SW 1271 (cell line): ENCODE data around the gene UGT2B15.
"Not testable (repeated sequence)": the region's sequence is repeated elsewhere in the genome, so short reads cannot be mapped to it uniquely, and the experiment has no call there.

ENCODE experiments used
- DNase-seq, 2 experiments: peaks; one replicate each; lab custom pipeline; 2025; lab: John Stamatoyannopoulos, UW

Gene UGT2B15

DNA sequence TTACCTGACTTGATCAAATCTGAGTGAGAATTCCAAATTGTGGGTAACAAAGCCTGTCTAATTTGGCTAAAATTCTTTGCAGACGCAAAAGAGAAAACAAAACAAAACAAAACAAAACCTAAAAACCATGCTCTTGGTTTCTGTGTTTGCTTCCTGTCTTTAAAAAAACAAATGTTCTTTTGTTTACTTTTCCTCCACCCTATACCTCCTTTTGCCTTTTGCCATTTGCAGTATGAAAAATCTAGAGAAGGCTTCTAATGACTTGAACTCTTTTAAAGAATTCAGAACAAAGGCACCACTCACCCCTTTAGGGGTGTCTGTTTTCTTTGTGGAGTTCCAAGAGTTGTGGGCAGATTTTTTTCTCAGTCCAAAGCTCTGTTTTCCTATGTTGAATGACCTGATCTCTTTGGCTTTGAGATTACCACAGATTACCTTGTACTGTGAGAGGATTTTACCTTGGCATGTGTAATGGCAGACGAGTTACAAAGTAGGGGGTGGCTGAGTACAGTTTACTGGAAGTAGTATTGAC is 13.9 kb downstream of the UGT2B15 start:
- not testable (repeated sequence) for DNase-seq

DNA sequence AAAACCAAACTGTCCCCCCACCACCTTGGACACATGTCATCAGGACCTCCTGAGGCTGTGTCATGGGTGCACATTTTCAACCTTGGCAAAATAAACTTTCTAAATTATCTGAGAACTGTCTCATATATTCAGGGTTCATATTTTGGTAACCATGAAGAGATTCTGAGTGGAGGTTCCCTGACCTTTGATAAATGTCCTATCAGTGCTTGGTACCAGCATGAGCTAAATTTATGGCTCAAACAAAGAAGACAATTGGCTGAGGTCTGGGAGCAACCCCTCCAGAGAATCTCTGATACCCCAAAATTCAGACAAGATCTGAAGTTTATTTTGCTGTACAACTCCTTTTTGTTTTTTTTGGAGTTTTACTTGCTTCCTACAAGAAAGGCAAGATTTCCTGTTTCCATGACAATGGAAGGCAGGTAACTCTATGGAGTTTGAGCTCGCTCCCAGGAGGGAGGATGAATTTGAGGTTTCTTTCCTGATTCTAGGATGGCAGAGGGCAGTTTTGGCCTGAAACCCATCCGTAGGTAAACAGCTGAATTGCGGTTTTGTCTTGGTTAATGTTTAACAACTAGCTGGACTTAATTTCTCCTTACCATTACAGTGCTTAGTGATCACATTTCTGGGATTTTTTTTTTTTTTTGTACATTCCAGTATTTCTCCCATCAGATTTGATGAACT is 14.5 kb downstream of the UGT2B15 start:
- no peak for DNase-seq

DNA sequence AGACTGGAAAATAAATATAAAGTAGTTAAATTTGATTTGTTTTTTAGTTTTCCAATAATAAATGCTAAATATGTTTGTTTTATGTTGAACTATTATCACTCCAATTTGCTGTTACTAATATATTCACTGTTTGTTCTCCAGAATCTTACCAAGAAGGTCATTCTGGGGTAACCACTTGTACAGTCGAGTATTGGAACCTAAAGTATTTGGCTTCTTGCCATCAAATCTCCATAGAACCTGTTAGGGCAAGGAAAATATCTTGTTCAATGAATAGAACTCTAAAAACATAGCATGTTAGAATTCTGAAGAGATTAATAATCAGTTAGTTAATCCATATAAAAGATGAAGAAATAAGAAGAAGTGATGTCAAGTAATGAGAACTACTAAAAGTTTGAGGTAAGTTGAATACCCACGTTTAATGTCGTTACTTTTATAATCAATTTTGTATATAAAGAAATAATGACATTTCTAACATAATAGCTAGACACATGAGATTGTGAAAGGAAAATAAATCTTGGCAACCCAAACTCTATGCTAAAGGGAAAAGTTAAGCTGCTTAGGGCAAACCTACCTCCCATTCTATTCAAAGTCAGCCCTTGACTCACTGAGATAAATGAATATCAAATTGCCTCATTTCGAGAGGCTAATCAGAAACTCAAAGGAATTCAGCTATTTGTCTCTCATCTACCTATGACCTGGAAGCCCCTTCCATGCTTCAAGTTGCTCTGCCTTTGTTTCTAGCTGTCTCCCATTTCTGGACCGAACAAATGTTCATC is 15.3 kb downstream of the UGT2B15 start:
- no peak for DNase-seq

DNA sequence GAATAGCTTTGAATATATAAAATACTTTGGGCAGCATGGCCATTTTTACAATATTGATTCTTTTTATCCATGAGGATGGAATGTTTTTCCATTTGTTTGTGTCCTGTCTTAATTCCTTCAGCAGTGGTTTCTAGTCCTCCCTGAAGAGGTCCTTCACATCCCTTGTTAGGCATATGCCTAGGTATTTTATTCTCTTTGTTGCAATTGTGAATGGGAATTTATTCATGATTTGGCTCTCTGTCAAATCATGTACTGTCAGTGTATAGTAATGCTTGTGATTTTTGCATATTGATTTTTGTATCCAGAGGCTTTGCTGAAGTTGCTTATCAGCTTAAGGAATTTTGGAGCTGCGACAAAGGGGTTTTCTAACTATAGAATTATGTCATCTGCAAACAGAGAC is 18.5 kb downstream of the UGT2B15 start:
- DNase-seq = no peak

DNA sequence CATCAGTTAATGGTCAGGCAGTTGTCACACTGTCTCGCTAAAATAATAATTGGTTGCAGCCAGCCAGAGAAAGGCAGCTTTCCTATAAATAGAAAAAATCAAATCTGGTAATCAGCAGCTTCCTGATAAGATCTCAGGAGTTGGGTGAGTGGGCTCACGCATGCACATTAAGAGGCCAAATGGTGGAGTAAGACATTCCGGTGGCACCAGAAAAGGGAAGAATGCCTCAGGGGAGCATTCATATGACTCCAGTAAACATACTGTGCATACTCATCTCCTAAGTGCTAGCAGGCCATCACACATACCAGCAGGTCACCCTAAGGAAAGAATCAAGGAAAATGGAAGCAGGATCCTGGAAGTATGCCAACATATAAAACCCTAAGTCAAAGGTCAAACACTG is 40.1 kb downstream of the UGT2B15 start:
- DNase-seq = no peak

DNA sequence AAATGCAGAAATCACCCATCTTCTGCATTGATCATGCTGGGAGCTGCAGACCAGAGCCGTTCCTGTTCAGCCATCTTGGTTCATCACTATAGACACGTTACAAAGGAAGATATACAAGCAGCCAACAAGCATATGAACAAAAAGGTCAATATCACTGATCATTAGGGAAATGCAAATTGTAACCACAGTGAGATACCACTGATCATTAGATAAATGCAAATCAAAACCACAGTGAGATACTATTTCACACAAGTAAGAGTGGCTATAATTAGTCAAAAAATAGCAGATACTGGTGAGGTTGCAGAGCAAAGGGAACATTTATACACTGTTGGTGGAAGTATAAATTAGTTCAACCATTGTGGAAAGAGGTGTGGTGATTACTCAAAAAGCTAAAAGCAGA is 47.7 kb downstream of the UGT2B15 start:
- DNase-seq = not testable (repeated sequence)

DNA sequence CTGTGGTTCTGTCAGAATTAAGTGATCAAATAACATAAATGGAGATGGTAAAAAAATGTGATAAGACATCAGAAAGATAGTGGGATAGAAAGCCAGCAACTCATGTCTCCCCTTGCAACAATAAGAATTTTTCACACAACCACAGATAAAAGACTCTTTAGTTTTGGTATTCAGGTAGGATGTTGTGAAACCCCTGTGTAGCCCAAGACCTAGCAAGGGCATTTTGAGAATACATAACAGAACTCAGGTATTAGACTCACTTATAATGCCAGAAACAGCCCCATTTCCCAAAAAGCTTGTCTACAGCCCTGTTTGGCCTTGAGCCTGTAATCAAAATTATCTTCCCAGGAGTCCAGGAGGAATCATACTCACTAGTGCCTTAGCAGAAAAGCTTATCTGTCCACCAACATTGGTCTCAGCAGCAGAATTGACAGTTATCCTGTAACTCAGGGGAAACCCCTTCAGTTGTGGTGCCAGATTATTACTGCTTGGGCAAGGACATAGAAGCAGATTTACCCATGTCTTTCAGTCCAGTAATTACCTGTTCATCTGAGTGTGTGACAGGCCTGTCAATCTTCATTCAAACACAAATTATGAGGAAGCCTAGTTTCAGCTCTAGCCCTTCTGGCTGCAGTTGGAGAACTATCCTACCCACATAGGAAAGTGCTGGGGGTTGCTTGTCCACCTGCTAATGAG is 53.3 kb downstream of the UGT2B15 start:
- DNase-seq = no peak

DNA sequence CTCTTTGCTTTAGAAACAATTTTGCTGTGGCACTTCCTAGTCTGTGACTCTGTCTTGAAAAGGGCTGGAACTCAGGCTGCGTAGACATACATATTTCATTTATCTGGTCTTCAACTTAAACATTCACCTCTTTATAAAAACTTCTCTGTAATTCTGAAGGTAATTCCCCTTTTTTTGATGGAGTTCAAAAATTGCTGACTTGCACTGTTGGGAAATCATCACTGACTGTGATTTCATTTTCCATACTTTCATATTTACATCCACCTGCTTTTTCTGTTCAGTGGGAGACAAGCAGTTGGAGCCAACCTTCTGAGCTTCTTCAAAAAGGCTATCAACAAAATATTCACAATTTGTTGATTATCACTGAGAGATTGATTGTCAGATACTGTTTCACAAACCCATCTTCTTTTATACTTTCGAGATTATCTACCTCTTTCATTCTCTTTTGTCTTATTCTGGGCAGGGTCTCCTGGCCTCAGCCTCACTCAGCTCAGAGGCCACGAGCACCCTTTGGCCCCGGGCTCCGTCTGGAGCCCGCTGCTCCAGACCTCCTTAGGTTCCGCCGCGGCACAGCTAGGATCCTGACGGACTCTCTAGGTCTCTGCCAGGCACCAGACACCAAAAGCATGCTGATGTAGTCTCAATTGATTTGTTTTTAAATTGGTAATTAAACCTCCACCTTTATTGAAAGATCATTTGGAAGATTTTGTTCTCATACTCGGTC is 54.6 kb downstream of the UGT2B15 start:
- DNase-seq = no peak

DNA sequence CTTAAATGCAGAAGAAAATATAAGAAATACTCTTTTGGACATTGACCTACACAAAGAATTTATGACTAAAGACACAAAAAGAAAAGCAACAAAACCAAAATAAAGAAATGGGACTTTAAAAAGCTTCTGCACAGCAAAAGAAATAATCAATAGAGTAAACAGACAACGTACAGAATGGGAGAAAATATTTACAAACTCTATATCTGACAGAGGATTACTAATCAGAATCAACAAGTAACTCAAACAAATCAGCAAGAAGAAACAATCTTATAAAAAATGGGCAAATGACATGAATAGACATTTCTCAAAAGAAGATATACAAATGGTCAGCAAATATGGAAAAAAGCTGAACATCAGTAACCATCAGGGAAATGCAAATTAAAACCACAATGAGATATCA is 56.7 kb downstream of the UGT2B15 start:
- DNase-seq = no peak

DNA sequence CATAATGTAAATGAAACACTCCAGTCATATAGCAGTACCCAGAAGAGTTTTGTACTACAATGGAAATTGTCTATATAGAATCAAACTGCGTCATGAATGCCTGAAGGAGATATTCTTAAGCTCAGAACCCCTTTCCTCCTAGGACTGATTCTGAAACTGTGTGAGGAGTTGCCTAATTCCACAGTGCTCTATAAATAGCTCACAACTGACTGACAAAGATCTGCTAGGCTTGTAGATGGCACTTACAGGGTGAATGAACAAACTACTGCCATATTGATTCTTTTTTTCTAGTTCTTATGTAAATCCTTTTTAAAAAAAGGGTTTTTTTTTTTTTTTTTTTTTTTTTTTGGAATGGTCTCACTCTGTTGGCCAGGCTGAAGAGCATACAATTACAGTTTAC is 64.2 kb downstream of the UGT2B15 start:
- DNase-seq = no peak

DNA sequence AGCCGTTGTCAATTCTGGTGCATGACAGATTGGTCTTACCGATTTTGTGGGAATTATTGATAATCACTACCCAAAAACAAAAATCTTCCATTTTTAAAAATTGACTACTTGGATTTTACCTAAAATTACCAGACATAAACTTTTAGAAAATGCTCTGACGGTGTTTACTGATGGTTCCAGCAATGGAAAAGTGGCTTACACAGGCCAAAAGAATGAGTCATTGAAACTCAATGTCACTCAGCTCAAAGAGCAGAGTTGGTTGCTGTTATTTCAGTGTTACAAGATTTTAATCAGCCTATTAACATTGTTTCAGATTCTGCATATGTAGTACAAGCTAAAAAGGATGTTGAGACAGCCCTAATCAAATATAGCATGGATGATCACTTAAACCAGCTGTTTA is 71.3 kb downstream of the UGT2B15 start:
- DNase-seq = no peak

DNA sequence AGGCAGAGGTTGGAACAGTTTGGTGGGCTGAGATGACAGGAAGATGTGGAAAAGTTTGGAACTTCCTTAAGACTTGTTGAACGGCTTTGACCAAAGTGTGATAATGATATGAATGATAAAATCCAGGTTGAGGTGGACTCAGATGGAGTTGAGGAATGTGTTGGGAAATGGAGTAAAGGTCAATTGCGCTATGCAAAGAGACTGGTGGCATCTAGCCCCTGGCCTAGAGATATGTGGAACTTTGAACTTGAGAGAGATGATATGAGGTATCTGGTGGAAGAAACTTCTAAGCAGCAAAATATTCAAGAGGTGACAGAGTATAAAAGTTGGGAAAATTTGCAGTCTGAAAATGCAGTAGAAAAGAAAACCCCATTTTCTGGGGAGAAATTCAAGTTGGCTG is 73.0 kb downstream of the UGT2B15 start:
- no peak for DNase-seq
